Measurements from ENCODE around the gene CCDC146. TPM values are rescaled to one million over a fixed set of nuclear protein-coding genes. Genes with fewer than 3 reads are reported as not detected.

The CCDC146 gene
- total RNA-seq, 1 donor: 1.9 TPM

DNA sequence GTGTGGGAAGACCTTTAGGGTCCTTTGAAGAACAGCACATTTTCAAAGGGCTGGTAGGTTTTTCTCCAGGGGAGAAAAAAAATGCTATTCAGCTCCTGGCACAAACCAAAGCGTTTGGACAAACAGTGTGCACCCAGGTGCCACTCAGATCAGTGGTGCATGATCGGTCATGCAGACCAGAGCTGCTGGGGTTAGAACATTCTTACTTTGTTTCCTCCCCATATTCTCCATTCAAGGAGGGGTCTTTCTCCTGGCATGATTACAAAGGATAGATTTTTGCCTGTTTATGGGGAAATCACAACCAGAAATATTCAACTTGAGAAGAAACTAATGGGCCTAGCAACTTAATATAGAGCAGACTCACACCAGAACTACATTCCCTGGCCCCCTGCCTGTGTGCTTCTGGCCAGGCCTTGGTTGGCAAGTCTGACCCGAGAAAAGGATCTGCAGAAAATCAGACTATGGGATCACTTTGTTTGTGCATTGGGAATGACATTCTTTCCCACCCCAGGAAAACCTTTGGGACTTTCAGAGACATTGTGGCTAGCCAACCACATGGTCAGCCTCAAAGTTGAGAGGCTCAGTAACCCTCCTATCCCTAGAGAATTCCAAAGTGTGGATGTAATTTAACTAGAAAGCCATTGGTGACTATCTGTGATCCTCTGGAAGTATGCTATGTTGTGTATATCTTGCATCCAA, 159.5 kb downstream of the CCDC146 start:
- DNase-seq (ENCODE audit: low read depth in 2 of 3, low spot score in 2 of 3): no peak

DNA sequence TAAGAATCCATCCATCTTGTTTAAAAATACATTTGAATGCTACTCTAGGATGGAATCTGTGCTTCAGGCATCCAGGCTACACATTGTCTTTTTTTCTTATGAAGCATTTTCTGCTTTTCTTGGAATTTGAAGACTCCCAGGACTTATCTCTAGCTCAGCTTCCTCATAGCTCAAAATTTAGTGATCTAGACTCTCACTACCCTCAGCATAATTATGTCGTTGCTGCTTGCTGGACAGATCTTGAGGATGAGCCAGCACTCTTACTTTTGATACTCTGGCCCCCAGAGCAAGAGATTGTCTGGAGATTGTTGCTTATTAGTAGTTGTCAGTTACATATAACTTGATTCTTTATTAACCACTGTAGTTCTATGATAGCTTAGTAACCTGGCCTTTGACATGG, 160.5 kb downstream of the CCDC146 start:
- no peak for DNase-seq (ENCODE audit: low read depth in 2 of 3, low spot score in 2 of 3)

DNA sequence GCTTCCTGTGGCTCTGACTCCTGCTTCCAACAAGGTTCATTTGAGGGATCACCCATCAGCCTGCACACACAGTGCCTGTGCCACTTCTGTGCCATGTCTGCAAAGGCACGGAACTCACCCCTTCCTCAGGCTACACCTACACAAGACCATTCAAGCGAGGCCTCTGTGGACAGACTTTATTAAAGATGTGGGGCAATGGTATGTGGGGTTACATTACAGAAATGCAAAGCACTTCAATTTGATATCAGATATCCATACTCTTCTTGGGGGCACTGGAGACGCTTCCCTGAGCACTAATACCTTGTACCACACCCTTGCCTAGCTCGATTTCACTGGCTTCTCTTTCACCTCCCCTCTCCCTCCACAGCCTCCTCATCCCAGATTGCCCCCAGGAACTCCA, 161.6 kb downstream of the CCDC146 start:
- DNase-seq (ENCODE audit: low read depth in 2 of 3, low spot score in 2 of 3): no peak

DNA sequence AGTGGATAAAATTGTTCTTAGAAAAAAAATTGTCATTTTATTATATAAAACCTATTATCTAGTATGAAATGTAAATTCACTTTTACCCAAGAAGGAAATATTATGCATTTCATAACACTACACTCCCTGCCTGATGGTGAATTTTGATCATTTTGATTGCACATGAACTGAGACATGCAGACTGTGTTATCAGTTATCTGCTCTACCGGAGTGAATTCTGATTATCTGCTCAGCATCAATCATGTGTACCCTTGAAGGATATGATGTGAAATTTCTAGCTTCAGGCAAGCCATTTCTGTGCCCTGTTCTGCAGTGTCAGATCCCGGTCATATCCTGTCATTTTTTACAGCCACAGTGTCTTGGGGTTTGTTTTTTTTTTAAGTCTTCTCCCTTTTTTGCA, 162.2 kb downstream of the CCDC146 start:
- no peak for DNase-seq (ENCODE audit: low read depth in 2 of 3, low spot score in 2 of 3)

DNA sequence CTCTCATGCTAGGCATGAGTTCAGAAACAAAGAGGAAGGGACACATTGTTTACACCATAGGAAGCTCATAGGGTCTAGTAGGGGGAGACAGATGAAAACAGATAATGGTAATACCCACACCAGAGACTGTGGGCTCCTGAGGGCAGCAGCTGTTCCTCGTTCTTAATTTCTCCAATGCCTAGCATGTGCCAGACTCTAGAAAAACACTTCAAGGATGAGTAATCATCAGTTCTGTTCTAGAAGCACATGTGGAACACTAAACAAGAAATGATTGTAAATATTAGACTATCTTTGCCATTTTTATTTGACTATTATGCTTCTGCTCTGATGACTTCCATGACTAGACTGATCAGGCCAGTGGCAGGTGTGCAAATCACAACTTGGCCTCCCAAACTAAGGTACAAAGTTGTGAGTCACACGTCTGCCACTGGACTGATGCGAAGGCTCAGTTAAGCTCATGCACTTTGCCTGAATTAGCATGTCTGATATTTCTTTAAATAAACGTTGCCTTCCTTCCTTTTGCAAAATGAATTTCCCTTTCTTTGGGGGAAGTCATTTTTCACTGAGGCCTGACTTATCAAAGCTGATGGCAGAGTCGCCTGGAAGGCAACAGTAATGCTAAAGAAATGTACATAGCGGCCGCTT, 166.4 kb downstream of the CCDC146 start:
- DNase-seq (ENCODE audit: low read depth in 2 of 3, low spot score in 2 of 3): peak in 1 of 3 donors; percentile 5

DNA sequence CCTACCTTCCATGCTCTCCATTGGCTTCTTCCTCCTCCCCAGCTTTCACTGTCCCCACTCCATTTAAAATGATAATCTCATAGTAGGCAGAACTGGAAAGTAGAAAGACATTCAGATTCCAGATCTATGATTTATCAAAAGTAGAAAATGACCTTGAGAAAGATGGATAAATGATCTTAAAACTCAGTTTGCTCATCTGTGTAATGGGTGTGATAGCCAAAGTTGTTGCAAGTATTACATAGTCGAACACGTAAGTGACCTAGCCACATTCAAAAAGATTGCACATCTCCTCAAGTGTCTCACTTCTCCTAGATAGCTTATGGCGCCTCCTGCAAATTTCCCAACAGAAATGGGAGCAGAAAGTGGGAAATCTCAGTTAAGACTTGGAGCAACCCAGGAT, 167.0 kb downstream of the CCDC146 start:
- DNase-seq (ENCODE audit: low read depth in 2 of 3, low spot score in 2 of 3): no peak

DNA sequence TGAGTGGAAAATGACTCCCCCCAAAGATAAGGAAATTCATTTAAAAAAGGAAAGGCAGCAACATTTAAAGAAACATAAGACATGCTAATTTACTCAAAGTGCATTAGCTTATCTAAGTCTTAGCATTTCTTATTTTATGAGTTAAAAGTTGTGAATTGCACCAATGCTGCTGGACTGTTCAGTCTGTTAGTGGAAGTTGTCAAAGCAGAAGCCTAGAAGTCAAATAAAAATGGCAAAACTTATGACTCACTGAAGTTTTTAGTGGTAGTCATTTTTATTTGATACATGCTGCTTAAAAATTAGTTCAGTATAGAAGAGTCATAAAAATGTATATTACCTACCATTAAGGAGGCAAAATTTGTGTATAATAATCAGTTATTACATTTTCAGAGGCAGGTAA, 168.0 kb downstream of the CCDC146 start:
- no peak for DNase-seq (ENCODE audit: low read depth in 2 of 3, low spot score in 2 of 3)

DNA sequence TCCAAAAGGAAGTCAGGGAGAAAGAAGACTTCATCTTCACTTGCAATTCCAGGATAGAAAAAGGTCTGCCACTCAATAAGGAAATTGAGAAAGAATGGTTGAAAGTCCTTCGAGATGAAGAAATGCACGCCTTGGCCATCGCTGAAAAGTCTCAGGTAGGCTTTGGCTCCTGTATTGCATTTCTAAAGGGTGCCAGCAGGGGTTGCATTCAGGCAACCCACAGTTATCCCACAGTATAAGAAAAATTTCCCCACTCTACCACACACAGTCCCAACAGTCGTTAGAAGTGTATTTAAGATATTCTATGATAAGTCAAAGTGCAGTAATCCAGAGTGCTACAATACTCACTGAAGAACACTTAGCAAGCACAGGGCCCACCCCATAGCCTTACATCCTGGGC, 170.6 kb downstream of the CCDC146 start:
- no peak for DNase-seq (ENCODE audit: low read depth in 2 of 3, low spot score in 2 of 3)

DNA sequence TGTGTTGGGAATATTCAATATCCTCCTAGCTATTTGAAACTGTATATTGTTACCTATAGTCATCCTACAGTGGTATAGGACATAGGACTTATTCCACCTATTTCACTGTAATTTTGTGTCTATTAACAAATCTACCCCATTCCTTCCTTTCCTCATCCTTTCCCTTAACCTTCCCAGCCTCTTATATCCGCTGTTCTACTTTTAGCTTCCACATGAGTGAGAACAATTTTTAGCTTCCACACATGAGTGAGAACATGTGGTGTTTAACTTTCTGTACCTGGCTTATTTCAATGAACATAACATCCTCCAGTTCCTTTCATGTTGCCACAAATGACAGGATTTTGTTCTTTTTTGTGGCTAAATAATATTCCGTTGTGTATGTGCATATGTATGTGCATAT, 173.1 kb downstream of the CCDC146 start:
- no peak for DNase-seq (ENCODE audit: low read depth in 2 of 3, low spot score in 2 of 3)

DNA sequence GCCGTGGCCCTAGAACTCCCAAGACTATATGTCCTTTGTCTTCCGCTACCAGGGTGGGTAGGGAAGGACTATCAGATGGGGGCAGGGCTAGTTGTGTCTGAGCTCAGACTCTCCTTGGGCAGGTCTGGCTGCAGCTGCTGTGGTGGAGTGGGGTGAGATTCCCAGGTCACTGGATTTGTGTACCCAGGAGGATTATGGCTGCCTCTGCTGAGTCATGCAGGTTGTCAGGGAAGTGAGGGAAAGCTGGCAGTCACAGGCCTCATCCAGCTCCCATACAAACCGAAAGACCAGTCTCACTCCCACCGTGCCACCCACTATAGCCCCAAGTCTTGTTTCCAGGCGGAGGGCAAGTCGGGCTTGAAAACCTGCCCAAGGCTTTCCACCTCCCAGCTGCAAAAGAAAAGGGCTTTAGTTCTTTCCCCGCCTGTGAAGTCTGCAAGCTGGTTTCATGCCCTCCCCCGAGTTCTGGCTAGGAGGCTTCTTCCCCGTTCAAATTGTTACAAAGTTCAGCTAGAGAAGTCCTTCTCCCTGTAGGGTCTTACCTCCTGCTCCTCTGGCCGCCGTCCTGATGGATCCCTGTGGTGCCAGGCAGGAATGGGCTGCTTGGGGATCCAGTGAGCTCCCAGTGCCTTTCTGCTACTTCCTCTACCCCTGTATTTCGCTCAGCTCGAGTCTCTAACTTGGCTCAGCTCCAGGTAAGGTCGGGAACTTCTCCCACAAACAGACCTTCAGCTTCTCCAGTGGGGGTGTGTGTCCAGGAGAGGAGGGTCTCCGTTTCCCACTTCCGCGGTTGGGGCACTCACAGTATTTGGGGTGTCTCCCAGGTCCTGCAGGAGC, 184.0 kb downstream of the CCDC146 start:
- DNase-seq (ENCODE audit: low read depth in 2 of 3, low spot score in 2 of 3): peak in 1 of 3 donors; percentile 17

DNA sequence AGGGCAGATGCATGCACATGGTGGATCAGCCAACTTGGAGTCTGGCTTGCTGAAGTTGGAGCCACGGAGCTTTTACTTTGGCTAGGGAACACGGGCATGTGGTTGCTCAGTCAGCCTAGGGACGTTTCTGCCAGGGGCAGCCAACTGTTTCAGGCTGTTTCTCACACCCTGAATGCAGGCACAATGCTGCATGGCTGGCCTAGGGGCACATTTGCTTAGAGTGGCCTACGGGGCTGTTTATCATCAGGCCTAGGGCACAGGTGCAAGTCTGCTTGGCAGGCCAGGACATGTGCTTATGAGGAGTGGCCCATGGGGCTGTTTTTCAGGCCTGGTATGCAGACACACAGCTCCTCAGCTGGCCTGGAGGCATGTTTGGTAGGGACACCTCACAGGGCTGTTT, 186.4 kb downstream of the CCDC146 start:
- DNase-seq (ENCODE audit: low read depth in 2 of 3, low spot score in 2 of 3): no peak

DNA sequence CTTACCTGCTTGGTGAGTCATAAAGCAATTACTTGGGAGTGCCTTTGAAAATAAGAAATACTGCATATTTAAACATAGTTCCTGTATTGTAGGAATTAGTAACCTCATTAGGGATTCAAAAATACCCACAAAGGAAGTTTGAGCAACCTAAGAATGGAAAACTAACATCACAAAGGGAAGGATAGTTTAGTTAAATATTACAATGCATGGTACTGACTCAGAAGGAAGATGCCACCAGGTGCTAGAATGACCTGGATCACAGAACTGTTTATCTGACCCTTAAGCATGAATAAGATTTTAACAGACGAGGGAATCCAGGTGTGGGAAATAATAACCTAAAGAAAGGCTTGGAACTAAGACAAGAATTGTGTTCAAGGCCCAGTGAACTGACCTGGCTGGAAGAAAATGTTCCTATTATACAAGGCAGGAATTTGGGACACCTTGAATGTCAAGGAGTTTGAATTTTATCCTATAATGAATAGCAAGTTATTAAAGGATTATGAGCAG, 187.4 kb downstream of the CCDC146 start:
- DNase-seq (ENCODE audit: low read depth in 2 of 3, low spot score in 2 of 3): no peak

DNA sequence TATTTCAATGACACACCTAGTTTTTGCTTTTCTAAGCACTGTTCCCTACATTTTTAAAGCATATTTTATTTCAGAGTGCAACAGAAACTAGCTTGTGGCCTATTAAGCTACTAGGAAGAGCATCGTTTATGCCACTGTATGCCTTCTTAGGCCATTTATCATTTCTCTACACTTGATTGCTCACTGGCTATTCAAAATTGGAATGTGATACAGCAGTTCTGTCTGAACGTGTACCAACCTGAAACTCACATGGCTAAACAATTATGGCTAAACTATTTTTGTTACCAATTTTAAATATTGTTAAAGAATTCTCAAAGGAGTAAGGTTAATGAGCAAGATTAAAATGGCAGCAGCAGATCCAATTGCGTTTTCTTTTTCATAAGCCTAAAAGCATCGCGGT, 188.6 kb downstream of the CCDC146 start:
- no peak for DNase-seq (ENCODE audit: low read depth in 2 of 3, low spot score in 2 of 3)

DNA sequence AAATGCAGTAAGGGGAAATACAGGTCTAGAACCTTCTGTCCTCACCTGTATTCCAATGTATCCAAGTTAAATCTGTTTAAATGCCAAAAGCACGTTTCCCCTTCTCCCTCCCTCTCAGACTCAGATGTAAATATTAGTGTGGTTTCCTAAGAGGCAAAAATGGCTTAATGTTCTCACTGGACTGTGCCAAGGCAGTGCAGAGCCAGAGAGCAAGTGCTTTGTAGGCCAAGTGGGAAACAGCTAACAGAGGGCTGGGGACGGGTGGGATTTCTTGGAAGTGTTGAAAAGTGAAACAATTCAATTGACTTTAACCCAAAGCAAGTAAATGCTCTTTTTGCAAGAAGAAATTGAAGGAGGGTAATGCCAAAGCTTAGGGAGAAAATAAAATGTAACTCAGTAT, 190.7 kb downstream of the CCDC146 start:
- DNase-seq (ENCODE audit: low read depth in 2 of 3, low spot score in 2 of 3): no peak

DNA sequence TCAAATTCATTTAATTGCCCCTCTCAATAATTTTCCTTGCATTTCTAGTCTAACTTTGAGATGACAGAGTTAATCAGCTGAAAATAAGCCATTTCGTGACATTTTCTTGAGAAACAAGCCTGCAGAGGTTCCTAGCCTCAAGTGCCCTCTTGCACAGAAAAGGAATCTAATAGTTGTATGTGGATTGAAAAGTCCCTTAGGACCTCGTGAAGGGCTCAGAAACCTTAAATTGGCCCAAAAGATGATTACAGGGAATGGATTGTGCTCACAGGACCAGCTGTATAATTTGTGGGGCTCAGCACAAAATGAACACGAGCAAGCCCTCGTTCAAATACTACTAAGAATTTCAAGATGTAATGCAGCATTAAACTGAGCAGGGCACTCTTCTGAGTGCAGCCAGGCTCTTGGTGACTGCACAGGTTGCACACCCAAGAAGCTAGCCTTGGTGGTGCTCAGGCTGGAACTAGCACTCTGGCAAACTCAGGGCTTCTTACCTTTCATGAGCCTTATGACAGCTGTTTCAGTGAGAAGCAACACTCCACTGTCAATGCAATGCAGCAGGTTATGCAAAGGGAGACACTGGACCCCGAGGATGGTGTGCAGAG, 191.6 kb downstream of the CCDC146 start:
- no peak for DNase-seq (ENCODE audit: low read depth in 2 of 3, low spot score in 2 of 3)

DNA sequence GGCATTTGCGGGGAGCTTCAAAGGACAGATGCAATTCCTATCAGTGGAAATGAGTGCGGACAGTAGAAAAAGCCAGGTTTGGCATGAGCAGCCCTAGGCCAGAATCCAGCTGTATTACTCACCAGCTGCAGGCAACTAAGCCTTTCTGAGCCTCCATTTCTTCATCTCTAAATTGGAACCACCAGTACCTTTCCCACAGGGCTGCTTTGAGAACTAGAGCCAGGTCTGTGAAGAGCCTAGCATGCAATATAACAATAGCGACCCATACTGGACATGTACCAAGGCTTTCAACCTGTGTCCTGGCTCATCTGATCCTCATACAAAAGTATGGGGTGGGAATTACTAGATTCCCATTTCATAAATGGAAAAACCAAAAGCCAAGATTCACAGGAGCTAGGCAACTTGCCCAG, 192.8 kb downstream of the CCDC146 start:
- no peak for DNase-seq (ENCODE audit: low read depth in 2 of 3, low spot score in 2 of 3)

DNA sequence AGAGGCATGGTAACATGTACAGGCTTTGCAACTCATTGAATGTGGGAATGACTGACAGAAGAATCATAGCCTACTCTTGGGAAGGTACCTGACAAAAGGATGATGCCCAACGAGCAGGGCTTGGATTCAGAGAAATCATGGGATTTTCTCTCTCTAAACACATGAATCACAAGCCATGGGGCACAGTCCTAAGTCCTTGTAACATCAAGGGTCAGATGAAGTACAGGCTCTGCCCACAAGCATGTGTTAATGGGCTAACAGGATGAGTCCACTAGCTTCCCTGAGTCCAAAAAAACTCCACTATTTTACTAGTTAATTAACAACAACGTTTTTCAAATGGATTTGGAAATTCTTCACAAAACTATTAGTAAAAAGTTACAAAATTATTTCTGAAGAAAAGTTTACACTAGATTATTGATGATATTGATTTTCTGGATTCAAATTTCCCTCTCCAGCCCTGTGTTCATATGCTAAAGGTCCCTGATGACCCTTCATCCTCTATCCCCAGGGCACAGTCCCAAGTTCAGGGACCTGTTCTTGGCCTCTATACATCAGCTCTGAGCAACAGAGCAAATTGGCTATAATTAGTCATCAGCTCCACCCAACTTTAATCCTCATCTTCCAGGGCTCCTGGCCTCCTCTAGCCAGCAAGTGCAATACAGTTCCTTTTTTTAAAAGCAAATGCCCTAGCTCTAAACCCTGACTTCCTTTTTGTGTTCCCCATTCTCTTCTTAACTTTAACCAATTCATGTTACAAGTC, 194.0 kb downstream of the CCDC146 start:
- peak in 1 of 3 donors; percentile 42 for DNase-seq (ENCODE audit: low read depth in 2 of 3, low spot score in 2 of 3)

DNA sequence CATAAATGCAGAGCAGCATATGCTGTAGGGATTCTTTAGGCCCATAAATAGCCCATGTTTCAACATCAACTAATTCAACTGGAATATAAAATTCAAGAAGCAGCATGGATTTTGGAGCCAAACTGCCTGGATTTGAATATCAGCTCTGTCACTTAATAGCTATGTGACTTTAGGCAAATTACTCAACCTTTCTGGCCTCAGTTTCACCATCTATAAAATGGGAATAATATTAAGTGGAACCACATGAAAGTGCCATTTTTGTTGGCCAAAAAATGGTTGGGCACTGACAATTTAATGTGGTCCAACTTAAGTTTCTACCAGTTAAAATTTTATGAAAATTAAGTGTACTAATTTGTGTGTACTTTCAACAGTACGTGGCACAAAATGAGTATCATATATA, 195.6 kb downstream of the CCDC146 start:
- DNase-seq (ENCODE audit: low read depth in 2 of 3, low spot score in 2 of 3): no peak

DNA sequence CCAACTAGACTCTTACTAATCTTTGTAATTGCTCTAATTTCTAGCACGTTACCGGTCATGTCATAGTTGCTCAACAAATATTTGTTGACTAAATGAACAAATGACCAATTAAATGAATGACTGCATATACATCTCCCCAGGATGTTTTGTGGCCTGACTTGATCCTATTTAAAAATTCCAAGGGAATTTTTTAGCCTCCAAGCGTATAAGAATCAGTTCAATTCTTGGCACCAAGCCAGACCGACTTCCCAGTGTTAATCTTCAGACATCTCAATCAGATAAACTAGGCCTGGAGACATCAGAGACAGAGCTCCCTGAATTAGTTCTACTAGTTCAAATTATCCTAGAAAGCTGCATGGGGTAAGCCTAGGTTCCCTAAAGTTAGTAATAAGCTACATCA, 197.7 kb downstream of the CCDC146 start:
- DNase-seq (ENCODE audit: low read depth in 2 of 3, low spot score in 2 of 3): no peak

DNA sequence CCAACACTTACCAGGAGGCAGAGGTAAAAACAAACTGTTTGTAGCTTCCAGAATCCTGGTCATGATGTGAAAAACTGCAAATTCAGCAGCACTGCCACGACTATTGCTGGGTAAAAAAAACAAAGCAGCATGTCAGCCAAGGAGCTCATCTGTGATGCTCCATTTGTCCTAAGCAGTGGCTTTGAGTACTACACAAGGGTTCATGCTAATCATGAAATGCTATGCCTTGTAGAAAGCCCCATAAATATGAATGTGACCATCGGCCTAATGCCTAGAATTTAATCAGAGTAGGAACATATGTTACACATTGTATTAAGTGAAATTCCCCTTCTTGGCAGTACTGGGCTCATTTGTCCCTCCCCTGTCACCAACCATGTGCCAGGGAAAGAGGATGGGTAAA, 198.3 kb downstream of the CCDC146 start:
- no peak for DNase-seq (ENCODE audit: low read depth in 2 of 3, low spot score in 2 of 3)
